Measurements from ENCODE around the gene SLC25A21. TPM values are rescaled to one million over a fixed set of nuclear protein-coding genes. Genes with fewer than 3 reads are reported as not detected.
A peak's percentile ranks its signal among the peaks of the same experiment; 100 is the strongest.

The SLC25A21 gene
- polyA plus RNA-seq, 1 experiment = 1.5 TPM

DNA sequence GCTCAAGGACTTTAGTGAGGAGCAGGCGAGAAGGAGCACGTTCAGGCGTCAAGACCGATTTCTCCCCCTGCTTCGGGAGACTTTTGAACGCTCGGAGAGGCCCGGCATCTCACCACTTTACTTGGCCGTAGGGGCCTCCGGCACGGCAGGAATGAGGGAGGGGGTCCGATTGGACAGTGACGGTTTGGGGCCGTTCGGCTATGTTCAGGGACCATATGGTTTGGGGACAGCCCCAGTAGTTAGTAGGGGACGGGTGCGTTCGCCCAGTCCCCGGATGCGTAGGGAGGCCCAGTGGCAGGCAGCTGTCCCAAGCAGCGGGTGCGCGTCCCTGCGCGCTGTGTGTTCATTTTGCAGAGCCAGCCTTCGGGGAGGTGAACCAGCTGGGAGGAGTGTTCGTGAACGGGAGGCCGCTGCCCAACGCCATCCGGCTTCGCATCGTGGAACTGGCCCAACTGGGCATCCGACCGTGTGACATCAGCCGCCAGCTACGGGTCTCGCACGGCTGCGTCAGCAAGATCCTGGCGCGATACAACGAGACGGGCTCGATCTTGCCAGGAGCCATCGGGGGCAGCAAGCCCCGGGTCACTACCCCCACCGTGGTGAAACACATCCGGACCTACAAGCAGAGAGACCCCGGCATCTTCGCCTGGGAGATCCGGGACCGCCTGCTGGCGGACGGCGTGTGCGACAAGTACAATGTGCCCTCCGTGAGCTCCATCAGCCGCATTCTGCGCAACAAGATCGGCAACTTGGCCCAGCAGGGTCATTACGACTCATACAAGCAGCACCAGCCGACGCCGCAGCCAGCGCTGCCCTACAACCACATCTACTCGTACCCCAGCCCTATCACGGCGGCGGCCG lies 509.6 kb downstream of the SLC25A21 start:
- ChIA-PET CTCF (interaction anchor here (0.6 kb wide), 1 partner anchor 107 kb away, joined by 3 read pairs; no protein-coding TSS in a partner anchor), POLR2A (no interaction called here)
- H3K9me3 ChIP-seq (ENCODE audit: control insufficient read depth, insufficient read depth, low read length) = peaks cover 31% of the 10 kb centered on the region
- no peak overlapping the region for H3K27ac ChIP-seq (ENCODE audit: low read depth, low read length)
- TF ChIP-seq, protein P1, sequence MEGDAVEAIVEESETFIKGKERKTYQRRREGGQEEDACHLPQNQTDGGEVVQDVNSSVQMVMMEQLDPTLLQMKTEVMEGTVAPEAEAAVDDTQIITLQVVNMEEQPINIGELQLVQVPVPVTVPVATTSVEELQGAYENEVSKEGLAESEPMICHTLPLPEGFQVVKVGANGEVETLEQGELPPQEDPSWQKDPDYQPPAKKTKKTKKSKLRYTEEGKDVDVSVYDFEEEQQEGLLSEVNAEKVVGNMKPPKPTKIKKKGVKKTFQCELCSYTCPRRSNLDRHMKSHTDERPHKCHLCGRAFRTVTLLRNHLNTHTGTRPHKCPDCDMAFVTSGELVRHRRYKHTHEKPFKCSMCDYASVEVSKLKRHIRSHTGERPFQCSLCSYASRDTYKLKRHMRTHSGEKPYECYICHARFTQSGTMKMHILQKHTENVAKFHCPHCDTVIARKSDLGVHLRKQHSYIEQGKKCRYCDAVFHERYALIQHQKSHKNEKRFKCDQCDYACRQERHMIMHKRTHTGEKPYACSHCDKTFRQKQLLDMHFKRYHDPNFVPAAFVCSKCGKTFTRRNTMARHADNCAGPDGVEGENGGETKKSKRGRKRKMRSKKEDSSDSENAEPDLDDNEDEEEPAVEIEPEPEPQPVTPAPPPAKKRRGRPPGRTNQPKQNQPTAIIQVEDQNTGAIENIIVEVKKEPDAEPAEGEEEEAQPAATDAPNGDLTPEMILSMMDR (IDR thresholded peaks at IDR 0.05; ENCODE audit: low read depth, low read length) = no peak
- H3K27me3 ChIP-seq (ENCODE audit: control insufficient read depth, insufficient read depth, low read length) = peaks cover 97% of the 10 kb centered on the region
- H3K4me3 ChIP-seq (ENCODE audit: low read depth, low read length) = no peak overlapping the region
- no peak for DNase-seq (ENCODE audit: low read depth, low spot score)

- H3K9me3 ChIP-seq (ENCODE audit: control insufficient read depth, insufficient read depth, low read length) = peaks cover 36% of the 10 kb centered on the region
- ChIA-PET CTCF (no interaction called here), POLR2A (no interaction called here)
- peaks cover 98% of the 10 kb centered on the region for H3K27me3 ChIP-seq (ENCODE audit: control insufficient read depth, insufficient read depth, low read length)
- no peak overlapping the region for H3K27ac ChIP-seq (ENCODE audit: low read depth, low read length)
- TF ChIP-seq, protein P1 (IDR thresholded peaks at IDR 0.05; ENCODE audit: low read depth, low read length) = no peak
- DNase-seq (ENCODE audit: low read depth, low spot score) = no peak
- H3K4me3 ChIP-seq (ENCODE audit: low read depth, low read length) = no peak overlapping the region
Observed at GRCh38 chr14:36662258-36662542, 510.2 kb downstream of the SLC25A21 start.

DNA sequence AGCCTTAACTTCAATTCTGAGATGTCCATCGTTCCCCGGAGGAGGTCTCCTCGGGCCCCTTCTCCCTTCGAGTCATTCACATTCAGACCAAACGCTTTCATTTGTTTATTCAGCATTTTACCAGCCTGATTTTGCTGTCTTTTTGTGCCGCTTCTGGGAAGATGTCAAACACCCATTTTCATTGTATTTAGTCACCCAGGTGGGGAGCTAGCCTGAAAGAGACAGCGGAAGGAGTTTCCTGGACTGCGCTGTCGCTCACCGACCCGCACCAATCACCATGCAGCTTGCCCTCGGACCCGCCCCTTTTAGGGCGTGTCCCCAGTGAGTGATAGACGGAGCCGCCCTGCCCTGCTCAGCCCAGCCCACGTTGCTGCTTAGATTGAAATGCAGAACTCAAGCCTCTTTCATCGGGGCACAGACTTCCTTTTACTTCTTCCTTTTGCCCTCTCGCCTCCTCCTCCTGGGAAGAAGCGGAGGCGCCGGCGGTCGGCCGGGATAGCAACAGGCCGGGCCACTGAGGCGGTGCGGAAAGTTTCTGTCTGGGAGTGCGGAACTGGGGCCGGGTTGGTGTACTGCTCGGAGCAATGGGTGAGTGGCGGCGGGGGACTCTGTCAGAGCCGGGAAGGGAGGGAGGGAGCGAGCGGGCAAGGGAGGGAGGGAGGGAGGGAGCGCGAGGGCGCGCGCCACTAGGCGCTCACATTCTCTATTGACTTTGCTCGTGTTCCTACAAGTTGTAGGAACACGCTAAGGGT lies 510.7 kb downstream of the SLC25A21 start, which contains the start of gene PAX9:
Gene PAX9 (plus strand): TSS at position 355 of the 752 bp plus-strand sequence. CDS start 230 bp downstream, at position 585.
- DNase-seq (ENCODE audit: low read depth, low spot score) = no peak
- Histone ChIP-seq H3K27me3 (ENCODE audit: control insufficient read depth, insufficient read depth, low read length) (peaks cover 98% of the 10 kb centered on the region), H3K27ac (ENCODE audit: low read depth, low read length) (no peak within 1 kb of the TSS), H3K4me3 (ENCODE audit: low read depth, low read length) (peak within 1 kb of the TSS; percentile 36), H3K9me3 (ENCODE audit: control insufficient read depth, insufficient read depth, low read length) (peaks cover 36% of the 10 kb centered on the region)
- ChIA-PET POLR2A (no interaction called here), CTCF (interaction anchor here (0.6 to 2.7 kb wide), 2 partner anchors 13 to 433 kb away, joined by 3 to 8 read pairs; no protein-coding TSS in a partner anchor)
- TF ChIP-seq, protein P1 (IDR thresholded peaks at IDR 0.05; ENCODE audit: low read depth, low read length) = no peak

DNA sequence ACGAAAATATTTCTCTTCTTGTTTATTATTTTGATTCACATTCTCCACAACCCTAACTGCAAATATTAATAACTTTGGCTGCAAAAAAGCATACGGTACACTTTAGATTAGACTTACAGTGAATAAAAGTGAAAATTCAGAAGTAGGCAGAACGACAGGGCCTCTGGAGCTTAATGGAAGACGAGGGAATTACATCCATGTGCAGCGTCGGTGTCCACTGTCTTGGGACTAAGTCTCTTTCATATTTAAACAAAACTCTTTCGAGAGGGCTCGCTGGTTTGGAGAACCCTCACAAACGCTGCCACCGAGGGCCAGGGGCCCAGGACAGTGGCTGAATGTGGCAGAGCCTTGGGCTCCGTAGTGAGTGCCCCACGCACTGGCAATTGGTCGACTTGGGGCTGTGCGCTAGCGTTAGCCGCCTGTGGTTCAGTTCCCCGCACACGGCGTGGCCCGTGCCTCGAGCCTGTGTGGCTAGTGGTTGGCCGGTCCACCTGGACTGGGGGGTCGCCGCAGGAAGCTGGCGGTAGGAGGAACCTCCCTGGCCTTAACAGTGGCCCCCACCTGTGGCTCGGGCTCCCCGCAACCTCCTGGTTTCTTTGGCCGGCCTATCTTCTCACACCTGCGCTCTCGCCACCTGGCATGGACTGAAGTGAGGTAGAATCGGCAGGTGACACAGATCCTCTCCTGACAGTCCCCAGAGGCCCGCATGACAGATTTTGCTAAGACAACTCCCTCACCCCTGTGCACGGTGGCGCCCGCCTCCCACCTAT lies 511.5 kb downstream of the SLC25A21 start:
- ChIA-PET POLR2A (no interaction called here), CTCF (interaction anchor here (0.6 to 2.7 kb wide), 2 partner anchors 13 to 434 kb away, joined by 3 to 8 read pairs; no protein-coding TSS in a partner anchor)
- H3K4me3 ChIP-seq (ENCODE audit: low read depth, low read length) = no peak overlapping the region
- no peak overlapping the region for H3K27ac ChIP-seq (ENCODE audit: low read depth, low read length)
- no peak for DNase-seq (ENCODE audit: low read depth, low spot score)
- peaks cover 35% of the 10 kb centered on the region for H3K9me3 ChIP-seq (ENCODE audit: control insufficient read depth, insufficient read depth, low read length)
- peaks cover 98% of the 10 kb centered on the region for H3K27me3 ChIP-seq (ENCODE audit: control insufficient read depth, insufficient read depth, low read length)
- TF ChIP-seq, protein P1 (IDR thresholded peaks at IDR 0.05; ENCODE audit: low read depth, low read length) = no peak
